ENCODE data around the gene FRS2. TPM values are rescaled to one million over a fixed set of nuclear protein-coding genes. Genes with fewer than 3 reads are reported as not detected.

FRS2 gene
- total RNA-seq, 1 donor: 64.4 TPM

GRCh38 chr12:69575346-69575745, 105.2 kb downstream of the FRS2 start:
- Histone ChIP-seq H3K9me3 (ENCODE audit: low read depth, low read length) (no peaks in the 10 kb centered on the region), H3K27ac (ENCODE audit: low read depth, low read length) (no peak overlapping the region), H3K4me2 (ENCODE audit: insufficient read depth, low read length) (no peak overlapping the region), H2AFZ (ENCODE audit: low read length) (no peak overlapping the region), H3K36me3 (ENCODE audit: insufficient read depth, low read length) (peaks cover 35% of the 10 kb centered on the region), H3K79me2 (ENCODE audit: insufficient read depth, low read length) (peaks cover 3% of the 10 kb centered on the region), H4K20me1 (ENCODE audit: insufficient read depth, low read length) (no peaks in the 10 kb centered on the region), H3K4me1 (ENCODE audit: insufficient read depth, low read length) (peaks cover 8% of the 10 kb centered on the region), H3K4me3 (ENCODE audit: insufficient read depth, low read length) (no peak overlapping the region), H3K27me3 (ENCODE audit: insufficient read depth, low read length) (no peaks in the 10 kb centered on the region)
- DNase-seq (ENCODE audit: insufficient read length, low spot score, missing footprints): peak; percentile 1
- no peak for TF ChIP-seq CTCF (IDR thresholded peaks at IDR 0.05; ENCODE audit: extremely low read depth, low read depth, low read length)

GRCh38 chr12:69578283-69578682, 108.1 kb downstream of the FRS2 start:
- H2AFZ ChIP-seq (ENCODE audit: low read length): no peak overlapping the region
- no peak overlapping the region for H3K4me3 ChIP-seq (ENCODE audit: insufficient read depth, low read length)
- H3K9me3 ChIP-seq (ENCODE audit: low read depth, low read length): no peaks in the 10 kb centered on the region
- H4K20me1 ChIP-seq (ENCODE audit: insufficient read depth, low read length): no peaks in the 10 kb centered on the region
- no peaks in the 10 kb centered on the region for H3K27me3 ChIP-seq (ENCODE audit: insufficient read depth, low read length)
- H3K36me3 ChIP-seq (ENCODE audit: insufficient read depth, low read length): peaks cover 21% of the 10 kb centered on the region
- peaks cover 4% of the 10 kb centered on the region for H3K4me1 ChIP-seq (ENCODE audit: insufficient read depth, low read length)
- DNase-seq (ENCODE audit: insufficient read length, low spot score, missing footprints): no peak
- no peak for TF ChIP-seq CTCF (IDR thresholded peaks at IDR 0.05; ENCODE audit: extremely low read depth, low read depth, low read length)
- H3K27ac ChIP-seq (ENCODE audit: low read depth, low read length): no peak overlapping the region
- H3K79me2 ChIP-seq (ENCODE audit: insufficient read depth, low read length): no peaks in the 10 kb centered on the region
- no peak overlapping the region for H3K4me2 ChIP-seq (ENCODE audit: insufficient read depth, low read length)

GRCh38 chr12:69579029-69579428, 108.8 kb downstream of the FRS2 start:
- H4K20me1 ChIP-seq (ENCODE audit: insufficient read depth, low read length): no peaks in the 10 kb centered on the region
- H3K79me2 ChIP-seq (ENCODE audit: insufficient read depth, low read length): no peaks in the 10 kb centered on the region
- no peak overlapping the region for H2AFZ ChIP-seq (ENCODE audit: low read length)
- H3K4me3 ChIP-seq (ENCODE audit: insufficient read depth, low read length): no peak overlapping the region
- H3K9me3 ChIP-seq (ENCODE audit: low read depth, low read length): no peaks in the 10 kb centered on the region
- peaks cover 4% of the 10 kb centered on the region for H3K4me1 ChIP-seq (ENCODE audit: insufficient read depth, low read length)
- H3K27me3 ChIP-seq (ENCODE audit: insufficient read depth, low read length): no peaks in the 10 kb centered on the region
- no peak overlapping the region for H3K27ac ChIP-seq (ENCODE audit: low read depth, low read length)
- peaks cover 15% of the 10 kb centered on the region for H3K36me3 ChIP-seq (ENCODE audit: insufficient read depth, low read length)
- DNase-seq (ENCODE audit: insufficient read length, low spot score, missing footprints): no peak
- no peak for TF ChIP-seq CTCF (IDR thresholded peaks at IDR 0.05; ENCODE audit: extremely low read depth, low read depth, low read length)
- no peak overlapping the region for H3K4me2 ChIP-seq (ENCODE audit: insufficient read depth, low read length)

- no peak for TF ChIP-seq CTCF (IDR thresholded peaks at IDR 0.05; ENCODE audit: extremely low read depth, low read depth, low read length)
Observed at GRCh38 chr12:69580074-69580473, 109.9 kb downstream of the FRS2 start.

More at GRCh38 chr12:69580074-69580473, 109.9 kb downstream of the FRS2 start:
- Histone ChIP-seq H3K9me3 (ENCODE audit: low read depth, low read length) (no peaks in the 10 kb centered on the region), H3K27me3 (ENCODE audit: insufficient read depth, low read length) (no peaks in the 10 kb centered on the region), H3K4me3 (ENCODE audit: insufficient read depth, low read length) (no peak overlapping the region), H3K36me3 (ENCODE audit: insufficient read depth, low read length) (peaks cover 5% of the 10 kb centered on the region), H3K27ac (ENCODE audit: low read depth, low read length) (no peak overlapping the region), H3K4me2 (ENCODE audit: insufficient read depth, low read length) (no peak overlapping the region), H4K20me1 (ENCODE audit: insufficient read depth, low read length) (no peaks in the 10 kb centered on the region), H2AFZ (ENCODE audit: low read length) (no peak overlapping the region), H3K79me2 (ENCODE audit: insufficient read depth, low read length) (no peaks in the 10 kb centered on the region), H3K4me1 (ENCODE audit: insufficient read depth, low read length) (peaks cover 3% of the 10 kb centered on the region)
- DNase-seq (ENCODE audit: insufficient read length, low spot score, missing footprints): no peak
